GM12878 (cell line): ENCODE measurements around the gene RNF149. TPM values are rescaled to one million over a fixed set of nuclear protein-coding genes. Genes with fewer than 3 reads are reported as not detected.
"Not testable (repeated sequence)": the region's sequence is repeated elsewhere in the genome, so short reads cannot be mapped to it uniquely, and the experiment has no call there.

ENCODE experiments used
- ATAC-seq: fragments of 200-7000 bp; cut with Tn5 transposase; 3 replicates; pipeline ENCODE4 v1.9.1; 2020; ENCODE audit warnings: mild to moderate bottlenecking, moderate library complexity
- BruUV-seq: library from RNA; stranded (reverse); fragments of 400-500 nt; replicated peaks from 2 replicates; lab custom pipeline; 2021; lab: Mats Ljungman, UMichigan
- CTCF ChIA-PET: fragments of 300-600 bp; sonication (Branson Sonifier 250); formaldehyde crosslinking; extraction: SDS; loops from one replicate; lab custom pipeline; 2021; ENCODE audit warnings: inconsistent platforms; lab: Yijun Ruan, JAX
- POLR2A ChIA-PET: fragments of 350-600 bp; formaldehyde crosslinking; extraction: SDS; loops from one replicate; lab custom pipeline; 2021; ENCODE audit warnings: inconsistent platforms; lab: Charles Lee
- RAD21 ChIA-PET: fragments of 300-600 bp; sonication (Branson Sonifier 250); formaldehyde crosslinking; loops from one replicate; lab custom pipeline; 2023; ENCODE audit warnings: antibody characterized with exemption; ENCODE audit not compliant: unreplicated experiment; lab: Charles Lee
- SMC1A ChIA-PET: fragments of 300-600 bp; sonication (Branson Sonifier 250); formaldehyde crosslinking; loops from one replicate; lab custom pipeline; 2023; ENCODE audit not compliant: unreplicated experiment, uncharacterized antibody; lab: Charles Lee
- DNase-seq: peaks from one replicate; pipeline ENCODE4 v3.0.0-alpha.2; 2011; ENCODE audit warnings: low read depth, low spot score
- FAIRE-seq: peaks from 3 replicates; lab custom pipeline; 2011; peaks lifted over from hg19 to GRCh38; lab: Jason Lieb, UNC
- H2AFZ ChIP-seq: 2 replicates; pipeline ENCODE4 v1.6.0; 2011; ENCODE audit warnings: low read depth, low read length, control low read depth; ENCODE audit not compliant: control insufficient read depth
- H3K27ac ChIP-seq: 2 replicates; pipeline ENCODE4 v1.5.1; 2011; ENCODE audit warnings: control low read depth; ENCODE audit not compliant: control insufficient read depth, insufficient read depth
- H3K27me3 ChIP-seq, 2 experiments: replicated peaks in 1 of 2; 2 replicates each; pipeline versions ENCODE4 v1.6.0 to v1.6.1; 2011; ENCODE audit warnings: low read length in 1 of 2; ENCODE audit not compliant: control insufficient read depth in 2 of 2, insufficient read depth in 2 of 2
- H3K36me3 ChIP-seq, 2 experiments: 2 replicates each; pipeline ENCODE4 v1.5.1; 2011; ENCODE audit warnings: low read length in 1 of 2; ENCODE audit not compliant: control insufficient read depth in 2 of 2, insufficient read depth in 2 of 2
- H3K4me1 ChIP-seq: 2 replicates; pipeline ENCODE4 v1.6.1; 2011; ENCODE audit warnings: mild to moderate bottlenecking, low read length, moderate library complexity, mixed read lengths; ENCODE audit not compliant: control insufficient read depth, insufficient read depth
- H3K4me2 ChIP-seq: 2 replicates; pipeline ENCODE4 v1.6.0; 2011; ENCODE audit warnings: control low read depth; ENCODE audit not compliant: control insufficient read depth, insufficient read depth
- H3K4me3 ChIP-seq: fragments of 200-600 bp; sonication (generic); 2 replicates; pipeline ENCODE4 v1.5.1; 2016
- H3K79me2 ChIP-seq: 2 replicates; pipeline ENCODE4 v1.6.0; 2011; ENCODE audit warnings: low read length; ENCODE audit not compliant: control insufficient read depth, insufficient read depth
- H3K9ac ChIP-seq: 2 replicates; pipeline ENCODE4 v1.8.0; 2011; ENCODE audit warnings: low read length, control low read depth, mixed read lengths; ENCODE audit not compliant: control insufficient read depth, insufficient read depth
- H3K9me3 ChIP-seq: replicated peaks from 3 replicates; pipeline ENCODE4 v1.5.1; 2011; ENCODE audit warnings: mild to moderate bottlenecking, low read length; ENCODE audit not compliant: control insufficient read depth, insufficient read depth
- H4K20me1 ChIP-seq: 2 replicates; pipeline ENCODE4 v1.6.0; 2011; ENCODE audit not compliant: control insufficient read depth, insufficient read depth
- ATF7 ChIP-seq: fragments of 450-650 bp; IDR thresholded peaks from 2 replicates; pipeline ENCODE4 v1.6.1; 2016; ENCODE audit warnings: low read depth, mild to moderate bottlenecking
- MXI1 ChIP-seq: fragments of 150-350 bp; IDR thresholded peaks from 2 replicates; pipeline ENCODE4 v1.6.1; 2011; ENCODE audit warnings: low read depth, mild to moderate bottlenecking, inconsistent platforms, low read length, improper control_type of control experiment
- SMARCA5 ChIP-seq: fragments of 450-650 bp; IDR thresholded peaks from 2 replicates; pipeline ENCODE4 v1.6.1; 2017; ENCODE audit warnings: mild to moderate bottlenecking
- WGBS: methylation state at CpG from one replicate; pipeline ENCODE4 v1.1.6; 2016; ENCODE audit warnings: low lambda C conversion rate; ENCODE audit not compliant: insufficient replicate concordance, insufficient coverage; ENCODE audit errors: missing lambda C conversion rate; 5-methylcytosine and 5-hydroxymethylcytosine counted together
- in situ Hi-C: fragments of 300-500 bp; cut with MboI; formaldehyde crosslinking; loops from 9 replicates; pipeline ENCODE4 v1.14.3; 2018; ENCODE audit warnings: mixed read lengths
- intact Hi-C: fragments of 100-400 bp; cut with micrococcal nuclease; formaldehyde crosslinking; loops from one replicate; pipeline ENCODE4 v1.14.2; 2022; ENCODE audit not compliant: unreplicated experiment
- polyA plus RNA-seq, 11 experiments: library from polyadenylated mRNA; depleted of rRNA in 4 of 11; unstranded in 6 of 11; stranded (reverse) in 5 of 11; fragments of >200 nt; fragmentation: Nextera tagmentation in 4 of 11; fragmentation: Illumina TruSeq in 1 of 11; extraction: Ambion mirVana in 4 of 11; extraction: Trizol in 1 of 11; gene quantifications; 1 replicate in 1 of 11; 2 replicates in 10 of 11; pipeline versions ENCODE4 v1.2.1 to v1.2.3, GENCODE V29; 2011 to 2016; ENCODE audit warnings: inconsistent platforms in 2 of 11, missing spikeins in 2 of 11, low read depth in 1 of 11
- total RNA-seq, 4 experiments: library from RNA; depleted of rRNA in 3 of 4; stranded (reverse); fragments of >200 nt in 3 of 4; fragmentation: Illumina TruSeq in 1 of 4; extraction: Trizol in 1 of 4; gene quantifications; 2 replicates each; pipeline versions ENCODE4 v1.2.1 to v1.2.3, GENCODE V29; 2013 to 2021
- TF ChIP-seq, protein P1 (sequence below): fragments of 450-650 bp; IDR thresholded peaks from 2 replicates; pipeline ENCODE4 v1.6.1; 2017; ENCODE audit warnings: antibody characterized with exemption, mild to moderate bottlenecking, moderate library complexity

The RNF149 gene
- total and polyA plus RNA-seq, 10 of the 15 experiments (the other 5 are each of a cell fraction or from before 2014, with no cell fraction given), result 5.2 to 38.4 (median 16.3) TPM

GRCh38 chr2:101244373-101244772, 64.1 kb downstream of the RNF149 start:
- RAD21 ChIA-PET, in situ Hi-C loops, H3K4me3 ChIP-seq, POLR2A ChIA-PET, H3K79me2 ChIP-seq, BruUV-seq, intact Hi-C loops, DNase-seq, H2AFZ ChIP-seq, H3K9me3 ChIP-seq, H4K20me1 ChIP-seq, SMC1A ChIA-PET, H3K4me2 ChIP-seq, H3K4me1 ChIP-seq, H3K27me3 ChIP-seq, ATAC-seq, CTCF ChIA-PET, H3K36me3 ChIP-seq, H3K9ac ChIP-seq, FAIRE-seq, H3K27ac ChIP-seq: not testable (repeated sequence)
- WGBS, result 48% methylated on average over 4 of the region's 4 CpGs

DNA sequence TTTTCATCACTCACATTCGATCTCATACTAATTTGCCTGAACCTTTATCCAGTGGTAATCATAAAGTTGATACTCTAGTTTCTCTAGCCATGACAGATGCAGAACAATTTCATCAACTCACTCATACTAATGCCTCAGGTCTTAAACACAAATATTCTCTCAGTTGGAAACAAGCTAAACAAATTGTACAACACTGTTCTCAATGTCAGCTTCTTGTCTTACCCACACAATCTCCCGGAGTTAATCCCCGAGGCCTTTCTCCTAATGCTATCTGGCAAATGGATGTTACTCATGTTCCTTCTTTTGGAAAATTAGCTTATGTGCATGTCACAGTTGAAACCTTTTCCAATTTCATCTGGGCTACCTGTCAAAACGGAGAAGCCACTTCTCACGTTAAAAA, 67.3 kb downstream of the RNF149 start:
- 41% methylated on average over 5 of the region's 5 CpGs for WGBS
- RAD21 ChIA-PET, result interaction anchor here (0.8 to 1.2 kb wide), 4 partner anchors 14 to 101 kb away, joined by 3 to 4 read pairs (median 3); partner anchors contain the start of gene RNF149
- Histone ChIP-seq H3K27me3 (no peaks in the 10 kb centered on the region), H3K9ac (no peak overlapping the region), H3K36me3 (no peaks in the 10 kb centered on the region), H3K79me2 (no peaks in the 10 kb centered on the region), H3K4me2 (no peak overlapping the region), H4K20me1 (no peaks in the 10 kb centered on the region), H3K4me1 (no peaks in the 10 kb centered on the region), H3K4me3 (no peak overlapping the region), H3K9me3 (no peaks in the 10 kb centered on the region; the same call in 2 of the 3 replicates), H2AFZ (no peak overlapping the region), H3K27ac (no peak overlapping the region)
- CTCF ChIA-PET, result interaction anchor here (0.6 to 1.9 kb wide), 16 partner anchors 8 to 529 kb away, joined by 3 to 7 read pairs (median 3); no protein-coding TSS in a partner anchor
- FAIRE-seq (no peak), DNase-seq (no peak), ATAC-seq (no peak)
- SMC1A ChIA-PET, result interaction anchor here (0.6 to 1.7 kb wide), 6 partner anchors 18 to 565 kb away, joined by 3 to 5 read pairs (median 4); no protein-coding TSS in a partner anchor
- in situ Hi-C loops, result no loop called here
- TF ChIP-seq, protein P1, sequence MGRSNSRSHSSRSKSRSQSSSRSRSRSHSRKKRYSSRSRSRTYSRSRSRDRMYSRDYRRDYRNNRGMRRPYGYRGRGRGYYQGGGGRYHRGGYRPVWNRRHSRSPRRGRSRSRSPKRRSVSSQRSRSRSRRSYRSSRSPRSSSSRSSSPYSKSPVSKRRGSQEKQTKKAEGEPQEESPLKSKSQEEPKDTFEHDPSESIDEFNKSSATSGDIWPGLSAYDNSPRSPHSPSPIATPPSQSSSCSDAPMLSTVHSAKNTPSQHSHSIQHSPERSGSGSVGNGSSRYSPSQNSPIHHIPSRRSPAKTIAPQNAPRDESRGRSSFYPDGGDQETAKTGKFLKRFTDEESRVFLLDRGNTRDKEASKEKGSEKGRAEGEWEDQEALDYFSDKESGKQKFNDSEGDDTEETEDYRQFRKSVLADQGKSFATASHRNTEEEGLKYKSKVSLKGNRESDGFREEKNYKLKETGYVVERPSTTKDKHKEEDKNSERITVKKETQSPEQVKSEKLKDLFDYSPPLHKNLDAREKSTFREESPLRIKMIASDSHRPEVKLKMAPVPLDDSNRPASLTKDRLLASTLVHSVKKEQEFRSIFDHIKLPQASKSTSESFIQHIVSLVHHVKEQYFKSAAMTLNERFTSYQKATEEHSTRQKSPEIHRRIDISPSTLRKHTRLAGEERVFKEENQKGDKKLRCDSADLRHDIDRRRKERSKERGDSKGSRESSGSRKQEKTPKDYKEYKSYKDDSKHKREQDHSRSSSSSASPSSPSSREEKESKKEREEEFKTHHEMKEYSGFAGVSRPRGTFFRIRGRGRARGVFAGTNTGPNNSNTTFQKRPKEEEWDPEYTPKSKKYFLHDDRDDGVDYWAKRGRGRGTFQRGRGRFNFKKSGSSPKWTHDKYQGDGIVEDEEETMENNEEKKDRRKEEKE, result no peak
- no peak for TF ChIP-seq MXI1
- TF ChIP-seq ATF7, result no peak
- TF ChIP-seq SMARCA5, result no peak
- BruUV-seq, result no TSS peak
- POLR2A ChIA-PET, result no interaction called here
- intact Hi-C loops, result no loop called here
